Stomach smooth muscle (tissue), 2 donors: Measurements from ENCODE around the gene HOXB3.

Source experiments
- H3K27ac ChIP-seq: one replicate; pipeline ENCODE4 v1.7.0; 2013; ENCODE audit warnings: mild to moderate bottlenecking, low read length, inconsistent platforms
- H3K27me3 ChIP-seq, 2 donors: one replicate each; pipeline ENCODE4 v1.7.0; 2013; ENCODE audit warnings: low read length in 2 of 2; ENCODE audit not compliant: insufficient read depth in 2 of 2, control insufficient read depth in 1 of 2
- H3K36me3 ChIP-seq, 2 donors: one replicate each; pipeline ENCODE4 v1.7.0; 2013; ENCODE audit warnings: low read length in 2 of 2; ENCODE audit not compliant: control insufficient read depth in 2 of 2, insufficient read depth in 2 of 2
- H3K4me1 ChIP-seq: one replicate; pipeline ENCODE4 v1.7.0; 2013; ENCODE audit warnings: low read length; ENCODE audit not compliant: control insufficient read depth, insufficient read depth
- H3K4me3 ChIP-seq, 2 donors: one replicate each; pipeline ENCODE4 v1.7.0; 2013; ENCODE audit warnings: low read length in 2 of 2
- H3K9ac ChIP-seq, 2 donors: one replicate each; pipeline ENCODE4 v1.7.0; 2013; ENCODE audit warnings: low read length in 2 of 2, mild to moderate bottlenecking in 1 of 2
- H3K9me3 ChIP-seq, 2 donors: one replicate each; pipeline ENCODE4 v1.7.0; 2013; ENCODE audit warnings: low read length in 2 of 2; ENCODE audit not compliant: control insufficient read depth in 2 of 2
- donor health status: healthy.
- donor health status: Pancreatic carcinoma.

HOXB3 gene

GRCh38 chr17:48588528-48588927, 1.5 kb downstream of the HOXB3 start:
- H3K4me1 ChIP-seq = peaks cover 53% of the 10 kb centered on the region
- H3K36me3 ChIP-seq = no peaks in the 10 kb centered on the region
- H3K9ac ChIP-seq = peak overlapping the region in 1 of 2 donors; percentile 22
- peak overlapping the region in 1 of 2 donors; percentile 49 for H3K4me3 ChIP-seq
- H3K27me3 ChIP-seq = peaks cover 5 to 55% of the 10 kb centered on the region in 2 donors
- no peak overlapping the region for H3K27ac ChIP-seq
- no peaks in the 10 kb centered on the region for H3K9me3 ChIP-seq

- peaks cover 53% of the 10 kb centered on the region for H3K4me1 ChIP-seq
- peak overlapping the region in 1 of 2 donors; percentile 21 for H3K9ac ChIP-seq
- no peaks in the 10 kb centered on the region for H3K36me3 ChIP-seq
- H3K4me3 ChIP-seq = peak overlapping the region in 1 of 2 donors; percentile 49
- peaks cover 2 to 53% of the 10 kb centered on the region in 2 donors for H3K27me3 ChIP-seq
- no peaks in the 10 kb centered on the region for H3K9me3 ChIP-seq
- peak overlapping the region; percentile 85 for H3K27ac ChIP-seq
These were observed 2.0 kb downstream of the HOXB3 start for GRCh38 chr17:48588074-48588415.

GRCh38 chr17:48587276-48588073, 2.6 kb downstream of the HOXB3 start:
- Histone ChIP-seq H3K9ac (peak overlapping the region in 1 of 2 donors; percentile 21), H3K36me3 (no peaks in the 10 kb centered on the region), H3K4me3 (peak overlapping the region in 1 of 2 donors; percentile 97), H3K9me3 (no peaks in the 10 kb centered on the region), H3K27ac (peak overlapping the region; percentile 85), H3K27me3 (peaks cover 2 to 55% of the 10 kb centered on the region in 2 donors), H3K4me1 (peaks cover 53% of the 10 kb centered on the region)

DNA sequence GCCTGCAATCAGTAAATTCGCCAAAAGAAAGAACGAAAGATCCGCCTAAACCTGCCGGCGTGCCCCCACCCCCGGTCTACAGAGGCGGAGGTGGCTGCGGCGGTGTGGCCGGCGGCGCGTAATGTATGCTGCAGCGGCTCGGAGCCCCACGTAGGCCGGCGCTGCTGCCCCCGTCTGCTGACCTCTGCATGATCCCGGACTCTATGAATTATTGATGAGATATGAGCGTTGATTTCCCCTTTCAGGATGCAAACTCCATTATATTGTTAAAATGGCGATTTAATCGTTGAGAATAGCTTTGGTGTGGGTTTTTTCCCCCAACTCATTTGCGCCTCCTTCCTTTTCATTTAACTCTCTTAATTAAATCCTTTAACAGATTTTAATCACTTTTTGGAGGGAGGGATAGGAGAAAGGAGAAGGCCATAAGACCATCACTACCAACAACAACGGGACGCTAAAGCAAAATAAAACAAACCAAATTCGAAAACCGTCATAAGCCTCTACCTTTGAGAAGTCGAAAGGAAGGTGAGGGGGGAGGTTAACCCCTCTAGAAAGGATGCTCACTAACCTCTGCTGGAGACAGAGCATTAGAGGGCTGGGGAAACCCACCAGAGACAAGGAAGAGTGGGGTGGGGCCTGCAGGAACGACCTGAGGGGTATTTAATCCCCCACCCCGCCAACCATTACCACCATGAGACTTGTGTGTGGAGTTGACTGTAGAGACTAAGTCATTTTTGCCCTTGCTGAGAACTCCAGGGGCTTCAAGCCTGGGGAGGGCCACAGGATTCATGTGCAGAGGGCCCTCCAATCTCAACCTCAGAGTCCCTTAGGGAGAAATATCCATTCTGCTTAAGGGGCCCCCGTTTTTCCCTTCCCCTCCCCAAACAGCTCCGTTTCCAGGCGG, 3.4 kb downstream of the HOXB3 start:
- peak overlapping the region; percentile 85 for H3K27ac ChIP-seq

GRCh38 chr17:48584223-48584741, 5.8 kb downstream of the HOXB3 start:
- Histone ChIP-seq H3K36me3 (no peaks in the 10 kb centered on the region), H3K4me1 (peaks cover 56% of the 10 kb centered on the region), H3K9ac (no peak overlapping the region), H3K4me3 (peak overlapping the region in 1 of 2 donors; percentile 55), H3K27me3 (peaks cover 0 to 51% of the 10 kb centered on the region in 2 donors), H3K9me3 (no peaks in the 10 kb centered on the region), H3K27ac (no peak overlapping the region)

More for the DNA sequence above, 3.4 kb downstream of the HOXB3 start:
- H3K9me3 ChIP-seq = no peaks in the 10 kb centered on the region
- peak overlapping the region; percentile 88 to 97 for H3K4me3 ChIP-seq
- H3K27me3 ChIP-seq = peaks cover 2 to 55% of the 10 kb centered on the region in 2 donors
- H3K4me1 ChIP-seq = peaks cover 50% of the 10 kb centered on the region
- H3K36me3 ChIP-seq = no peaks in the 10 kb centered on the region
- H3K9ac ChIP-seq = peak overlapping the region in 1 of 2 donors; percentile 81

DNA sequence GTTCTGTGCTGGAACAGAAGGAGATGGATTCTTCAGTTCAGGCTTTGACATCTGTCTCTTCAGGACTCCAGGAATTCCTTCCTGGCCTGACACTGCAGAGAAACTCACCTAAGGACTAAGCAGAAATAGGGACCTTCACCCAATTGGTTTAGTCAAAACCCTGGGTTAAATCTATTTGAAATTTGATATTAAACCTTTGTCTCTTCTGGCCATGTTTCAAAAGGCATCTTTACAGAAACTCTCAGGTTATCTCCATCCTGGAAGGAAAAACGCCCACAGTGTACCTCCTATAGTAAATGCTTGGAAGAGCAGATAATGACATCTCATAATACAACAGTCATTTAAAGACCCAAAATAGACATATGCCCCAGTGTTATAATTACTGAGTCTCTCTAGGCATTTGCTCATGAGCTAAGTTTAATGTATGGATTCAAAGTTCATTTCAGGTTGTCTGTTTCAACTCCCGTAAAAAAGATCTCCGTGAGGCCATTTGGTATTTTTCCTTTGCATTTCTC, 6.3 kb downstream of the HOXB3 start:
- H3K4me3 ChIP-seq = no peak overlapping the region
- H3K27ac ChIP-seq = peak overlapping the region; percentile 92
- peaks cover 0 to 52% of the 10 kb centered on the region in 2 donors for H3K27me3 ChIP-seq
- no peaks in the 10 kb centered on the region for H3K9me3 ChIP-seq
- H3K9ac ChIP-seq = no peak overlapping the region
- H3K4me1 ChIP-seq = peaks cover 58% of the 10 kb centered on the region
- H3K36me3 ChIP-seq = no peaks in the 10 kb centered on the region

DNA sequence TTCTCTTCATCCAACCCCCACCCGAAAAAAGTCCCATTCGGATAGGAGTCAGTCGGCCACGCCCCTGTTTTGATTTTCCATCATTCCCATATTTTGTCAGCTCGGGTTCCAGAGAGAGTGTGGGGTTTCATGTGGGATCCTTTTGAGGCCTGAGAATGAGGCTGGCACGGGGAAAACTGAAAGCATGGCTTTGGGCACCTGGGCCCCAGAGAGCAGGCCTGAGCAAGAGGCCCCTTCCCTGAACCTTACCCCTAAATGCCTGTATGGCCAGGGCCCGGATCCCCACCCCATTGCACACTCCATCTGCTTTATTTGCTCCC, 7.3 kb downstream of the HOXB3 start:
- peaks cover 0 to 48% of the 10 kb centered on the region in 2 donors for H3K27me3 ChIP-seq
- H3K4me1 ChIP-seq = peaks cover 64% of the 10 kb centered on the region
- no peaks in the 10 kb centered on the region for H3K9me3 ChIP-seq
- no peaks in the 10 kb centered on the region for H3K36me3 ChIP-seq
- peak overlapping the region; percentile 74 to 94 for H3K9ac ChIP-seq
- peak overlapping the region; percentile 92 for H3K27ac ChIP-seq
- peak overlapping the region; percentile 50 to 84 for H3K4me3 ChIP-seq

GRCh38 chr17:48579760-48580554, 10.1 kb downstream of the HOXB3 start:
- Histone ChIP-seq H3K36me3 (no peaks in the 10 kb centered on the region), H3K4me1 (peaks cover 57% of the 10 kb centered on the region), H3K27me3 (peaks cover 0 to 65% of the 10 kb centered on the region in 2 donors), H3K27ac (peak overlapping the region; percentile 92), H3K9me3 (no peaks in the 10 kb centered on the region), H3K4me3 (peak overlapping the region in 1 of 2 donors; percentile 84), H3K9ac (peak overlapping the region; percentile 38 to 94)

GRCh38 chr17:48579471-48579759, 10.6 kb downstream of the HOXB3 start:
- no peaks in the 10 kb centered on the region for H3K9me3 ChIP-seq
- H3K27ac ChIP-seq = peak overlapping the region; percentile 77
- H3K4me1 ChIP-seq = peaks cover 58% of the 10 kb centered on the region
- H3K36me3 ChIP-seq = no peaks in the 10 kb centered on the region
- peaks cover 0 to 67% of the 10 kb centered on the region in 2 donors for H3K27me3 ChIP-seq
- H3K9ac ChIP-seq = peak overlapping the region; percentile 51 to 62
- peak overlapping the region; percentile 59 to 83 for H3K4me3 ChIP-seq
